Right lobe of liver (tissue), 6 donors: ENCODE results near the gene HDAC4. TPM values are rescaled to one million over a fixed set of nuclear protein-coding genes. Genes with fewer than 3 reads are reported as not detected.

Experiments used
- ATAC-seq, 4 donors: fragments of 200-7000 bp; cut with Tn5 transposase; one replicate each; pipeline ENCODE4 v1.9.1; 2020; ENCODE audit warnings: mild to moderate bottlenecking in 4 of 4, moderate library complexity in 4 of 4
- DNase-seq, 3 donors: peaks; one replicate each; pipeline ENCODE4 v3.0.0-alpha.2; 2020
- H3K27ac ChIP-seq, 3 donors: fragments of 200-600 bp; one replicate each; pipeline ENCODE4 v1.8.0; 2022
- H3K27me3 ChIP-seq, 2 donors: fragments of 200-600 bp; one replicate each; pipeline ENCODE4 v1.8.0; 2022
- H3K36me3 ChIP-seq, 4 donors: fragments of 200-600 bp; sonication (generic) in 1 of 4; one replicate each; pipeline versions ENCODE4 v1.5.1 to v1.8.0; 2017 to 2022; ENCODE audit warnings: control low read depth in 1 of 4
- H3K4me1 ChIP-seq, 4 donors: fragments of 200-600 bp; sonication (generic) in 1 of 4; one replicate each; pipeline versions ENCODE4 v1.5.1 to v1.8.0; 2017 to 2022; ENCODE audit warnings: control low read depth in 1 of 4
- H3K4me3 ChIP-seq, 3 donors: fragments of 200-600 bp; one replicate each; pipeline ENCODE4 v1.8.0; 2022
- H3K9me3 ChIP-seq, 4 donors: fragments of 200-600 bp; sonication (generic) in 1 of 4; one replicate each; pipeline versions ENCODE4 v1.5.1 to v1.8.0; 2017 to 2022; ENCODE audit warnings: control low read depth in 1 of 4
- POLR2A ChIP-seq: fragments of 450-650 bp; IDR thresholded peaks from one replicate; pipeline ENCODE4 v1.6.1; 2017; ENCODE audit warnings: antibody characterized with exemption, mild to moderate bottlenecking
- WGBS: methylation state at CpG from one replicate; pipeline ENCODE4 v1.1.6; 2018; ENCODE audit warnings: low coverage, low lambda C conversion rate; ENCODE audit not compliant: insufficient coverage; ENCODE audit errors: missing lambda C conversion rate; 5-methylcytosine and 5-hydroxymethylcytosine counted together
- intact Hi-C, 2 donors: fragments of 100-400 bp; cut with DNase I; formaldehyde crosslinking; loops; one replicate each; pipeline versions ENCODE4 v1.11.2 to v1.14.1; 2022
- total RNA-seq, 6 experiments: library from RNA; depleted of rRNA in 2 of 6; stranded (reverse); fragments of >200 nt in 2 of 6; fragmentation: NEBNext Ultra II Directional in 3 of 6; extraction: Animal tissue kit (Norgen Biotek cat#: 25700) in 3 of 6; gene quantifications; one replicate each; pipeline versions ENCODE4 v1.1.0 to v1.2.4, GENCODE V29; 2016 to 2023
- TF ChIP-seq, protein P1 (sequence below), 4 donors: fragments of 200-600 bp in 3 of 4; fragments of 450-650 bp in 1 of 4; IDR thresholded peaks; one replicate each; pipeline versions ENCODE4 v1.5.1 to v1.8.0; 2016 to 2022; ENCODE audit warnings: antibody characterized with exemption in 4 of 4, mild to moderate bottlenecking in 2 of 4
- donor health status: DM: no; HTN: yes; CAD: no.
- donor health status: DM: no; HTN: no; CAD: no.
- donor health status: DM: no; HTN: no; CAD: no.
- donor health status: DM: no; HTN: yes; CAD: no.
- donor health status: DM: no; HTN: yes; CAD: no.

Gene HDAC4
- total RNA-seq, 6 experiments from 2014 or later, result 8.9 to 22.4 (median 14.7) TPM

DNA sequence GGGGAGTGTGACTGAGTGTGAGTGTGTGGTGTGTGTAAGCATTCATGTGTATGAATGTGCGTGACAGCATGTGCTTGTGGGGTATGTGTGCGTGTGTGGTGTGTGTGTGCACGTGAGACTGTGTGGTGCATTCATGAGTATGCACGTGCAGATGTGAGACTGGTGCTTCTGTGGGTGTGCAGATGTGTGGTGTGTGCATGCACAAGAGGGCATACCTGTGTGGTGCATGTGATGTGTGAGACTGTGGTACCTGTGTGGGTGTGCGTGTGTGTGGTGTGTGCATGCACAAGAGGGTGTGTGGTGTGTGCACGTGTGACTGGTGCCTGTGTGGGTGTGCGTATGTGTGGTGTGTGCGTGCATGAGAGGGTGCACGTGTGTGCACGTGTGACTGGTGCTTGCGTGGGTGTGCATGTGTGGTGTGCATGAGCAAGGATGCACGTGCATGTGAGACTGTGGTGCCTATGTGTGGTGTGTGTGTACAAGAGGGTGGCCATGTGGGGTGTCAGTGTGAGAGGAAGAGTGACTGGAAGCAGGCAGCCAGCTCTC is 339.6 kb downstream of the HDAC4 start:
- Histone ChIP-seq H3K4me3 (no peak overlapping the region), H3K9me3 (no peaks in the 10 kb centered on the region), H3K27ac (no peak overlapping the region), H3K36me3 (peaks cover 0 to 9% (median 3%) of the 10 kb centered on the region in 4 donors), H3K27me3 (no peaks in the 10 kb centered on the region), H3K4me1 (no peaks in the 10 kb centered on the region)
- ATAC-seq, result peak in 1 of 4 donors; percentile 9
- TF ChIP-seq, protein P1, sequence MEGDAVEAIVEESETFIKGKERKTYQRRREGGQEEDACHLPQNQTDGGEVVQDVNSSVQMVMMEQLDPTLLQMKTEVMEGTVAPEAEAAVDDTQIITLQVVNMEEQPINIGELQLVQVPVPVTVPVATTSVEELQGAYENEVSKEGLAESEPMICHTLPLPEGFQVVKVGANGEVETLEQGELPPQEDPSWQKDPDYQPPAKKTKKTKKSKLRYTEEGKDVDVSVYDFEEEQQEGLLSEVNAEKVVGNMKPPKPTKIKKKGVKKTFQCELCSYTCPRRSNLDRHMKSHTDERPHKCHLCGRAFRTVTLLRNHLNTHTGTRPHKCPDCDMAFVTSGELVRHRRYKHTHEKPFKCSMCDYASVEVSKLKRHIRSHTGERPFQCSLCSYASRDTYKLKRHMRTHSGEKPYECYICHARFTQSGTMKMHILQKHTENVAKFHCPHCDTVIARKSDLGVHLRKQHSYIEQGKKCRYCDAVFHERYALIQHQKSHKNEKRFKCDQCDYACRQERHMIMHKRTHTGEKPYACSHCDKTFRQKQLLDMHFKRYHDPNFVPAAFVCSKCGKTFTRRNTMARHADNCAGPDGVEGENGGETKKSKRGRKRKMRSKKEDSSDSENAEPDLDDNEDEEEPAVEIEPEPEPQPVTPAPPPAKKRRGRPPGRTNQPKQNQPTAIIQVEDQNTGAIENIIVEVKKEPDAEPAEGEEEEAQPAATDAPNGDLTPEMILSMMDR (IDR thresholded peaks at IDR 0.05), result no peak
- no peak for TF ChIP-seq POLR2A
- DNase-seq, result no peak
- intact Hi-C loops, result no loop called here
- 86% methylated on average over 7 of the region's 12 CpGs for WGBS

DNA sequence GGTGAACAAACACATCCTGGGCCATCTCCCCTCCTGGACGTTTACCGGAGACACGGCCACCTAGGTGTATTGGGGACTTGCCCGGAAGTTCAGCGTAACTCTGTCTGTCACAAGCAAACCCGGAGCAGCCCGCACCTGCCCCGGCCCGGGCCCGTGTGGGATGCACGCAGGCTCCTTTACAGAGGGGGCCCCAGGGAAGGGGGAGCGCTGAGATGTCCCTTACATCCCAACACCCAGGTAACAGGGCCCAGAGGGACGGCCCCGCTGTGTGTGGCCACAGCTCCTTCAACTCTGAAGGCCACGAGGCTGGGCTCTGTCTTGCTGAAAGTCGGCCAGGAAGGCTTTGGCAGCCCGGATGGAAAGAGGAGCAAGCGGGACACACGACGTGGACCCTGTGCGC is 340.1 kb downstream of the HDAC4 start:
- no peaks in the 10 kb centered on the region for H3K9me3 ChIP-seq
- no peak overlapping the region for H3K4me3 ChIP-seq
- WGBS, result 95% methylated on average over 4 of the region's 21 CpGs
- no peaks in the 10 kb centered on the region for H3K27me3 ChIP-seq
- DNase-seq (peak in 1 of 3 donors; percentile 47), ATAC-seq (no peak)
- intact Hi-C loops, result no loop called here
- H3K27ac ChIP-seq, result no peak overlapping the region
- H3K4me1 ChIP-seq, result no peaks in the 10 kb centered on the region
- peaks cover 0 to 9% (median 1%) of the 10 kb centered on the region in 4 donors for H3K36me3 ChIP-seq
- TF ChIP-seq POLR2A, result no peak
- TF ChIP-seq, protein P1 (IDR thresholded peaks at IDR 0.05), result no peak

DNA sequence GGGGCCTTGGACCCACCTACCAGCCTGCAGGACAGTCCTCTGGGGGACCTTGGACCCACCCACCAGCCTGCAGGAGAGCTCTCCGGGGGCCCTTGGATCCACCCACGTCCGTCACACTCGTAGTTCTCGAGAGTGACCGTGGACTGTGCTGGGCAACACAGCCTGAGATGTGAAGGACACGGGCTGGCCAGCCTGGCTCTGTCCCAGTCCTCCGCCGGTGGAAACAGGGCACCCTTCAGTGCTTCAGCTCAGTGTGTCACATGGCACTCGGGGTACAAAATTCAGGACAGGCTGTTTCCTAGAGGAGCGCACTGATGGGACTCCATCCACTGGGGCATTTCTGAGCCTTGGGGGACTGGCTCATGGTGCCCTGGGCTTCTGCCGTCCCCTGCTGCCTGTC is 341.0 kb downstream of the HDAC4 start:
- 100% methylated on average over 2 of the region's 12 CpGs for WGBS
- Histone ChIP-seq H3K36me3 (peaks cover 0 to 4% (median 1%) of the 10 kb centered on the region in 4 donors), H3K27me3 (no peaks in the 10 kb centered on the region), H3K27ac (no peak overlapping the region), H3K4me3 (no peak overlapping the region), H3K9me3 (no peaks in the 10 kb centered on the region), H3K4me1 (no peaks in the 10 kb centered on the region)
- ATAC-seq, result no peak
- TF ChIP-seq, protein P1 (IDR thresholded peaks at IDR 0.05), result no peak
- TF ChIP-seq POLR2A, result no peak
- intact Hi-C loops, result no loop called here
- peak in 1 of 3 donors; percentile 27 for DNase-seq

DNA sequence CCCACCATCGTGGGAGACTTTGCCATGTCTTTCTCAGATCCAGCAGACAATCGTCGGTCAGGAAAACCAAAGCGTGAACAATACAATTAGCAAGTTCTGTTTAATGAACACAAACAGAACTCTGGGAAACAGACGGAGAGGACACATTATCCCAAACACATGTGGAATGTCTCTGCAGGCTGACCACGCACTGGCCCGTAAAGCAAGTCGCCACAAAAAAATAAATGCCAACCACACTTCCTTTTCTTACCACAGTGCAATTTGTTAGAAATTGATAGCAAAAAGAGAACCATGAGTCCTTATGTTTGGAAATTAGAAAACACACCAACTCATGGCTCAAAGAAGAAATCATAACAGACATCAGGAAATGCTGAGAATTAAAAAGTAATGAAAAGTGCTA is 342.1 kb downstream of the HDAC4 start:
- intact Hi-C loops, result no loop called here
- H3K4me1 ChIP-seq, result no peaks in the 10 kb centered on the region
- no peak overlapping the region for H3K4me3 ChIP-seq
- peaks cover 0 to 14% (median 3%) of the 10 kb centered on the region in 4 donors for H3K36me3 ChIP-seq
- DNase-seq, result no peak
- H3K9me3 ChIP-seq, result no peaks in the 10 kb centered on the region
- no peak for ATAC-seq
- H3K27me3 ChIP-seq, result no peaks in the 10 kb centered on the region
- TF ChIP-seq POLR2A, result no peak
- TF ChIP-seq, protein P1 (IDR thresholded peaks at IDR 0.05), result no peak
- 68% methylated on average over 8 of the region's 8 CpGs for WGBS
- H3K27ac ChIP-seq, result no peak overlapping the region
